ENCODE data around the gene TLE1. TPM values are rescaled to one million over a fixed set of nuclear protein-coding genes. Genes with fewer than 3 reads are reported as not detected.

The TLE1 gene
- total and polyA plus RNA-seq, 10 of the 15 experiments (the other 5 are each of a cell fraction or from before 2014, with no cell fraction given), result 0.04 to 0.23 (median 0.10) TPM; not detected in 6

GRCh38 chr9:81620002-81620390 is 69.4 kb downstream of the TLE1 start:
- no TSS peak for BruUV-seq (replicated peaks)
- Histone ChIP-seq H4K20me1 (ENCODE audit: control insufficient read depth, insufficient read depth) (no peaks in the 10 kb centered on the region), H3K27me3 (replicated peaks in 1 of 2; ENCODE audit: control insufficient read depth in 2 of 2, insufficient read depth in 2 of 2, low read length in 1 of 2) (no peaks in the 10 kb centered on the region), H3K27ac (ENCODE audit: control insufficient read depth, insufficient read depth) (no peak overlapping the region), H3K9me3 (replicated peaks; ENCODE audit: control insufficient read depth, insufficient read depth, low read length) (no peaks in the 10 kb centered on the region), H3K9ac (ENCODE audit: control insufficient read depth, insufficient read depth, low read length) (no peak overlapping the region), H2AFZ (ENCODE audit: control insufficient read depth, low read depth, low read length) (no peak overlapping the region), H3K79me2 (ENCODE audit: control insufficient read depth, insufficient read depth, low read length) (no peaks in the 10 kb centered on the region), H3K36me3 (ENCODE audit: control insufficient read depth in 2 of 2, insufficient read depth in 2 of 2, low read length in 1 of 2) (no peaks in the 10 kb centered on the region), H3K4me3 (no peak overlapping the region), H3K4me2 (ENCODE audit: control insufficient read depth, insufficient read depth) (no peak overlapping the region), H3K4me1 (ENCODE audit: control insufficient read depth, insufficient read depth, low read length) (no peaks in the 10 kb centered on the region)
- no peak for DNase-seq (ENCODE audit: low read depth, low spot score)
- in situ Hi-C loops (cut with MboI), result no loop called here
- FAIRE-seq, result no peak
- SMC1A ChIA-PET (ENCODE audit: uncharacterized antibody, unreplicated experiment), result no interaction called here
- POLR2A ChIA-PET, result no interaction called here
- CTCF ChIA-PET, result no interaction called here
- 14% methylated on average over 5 of the region's 5 CpGs for WGBS (ENCODE audit: insufficient coverage, insufficient replicate concordance, low lambda C conversion rate, missing lambda C conversion rate)
- ATAC-seq, result no peak
- TF ChIP-seq ZBTB4 (CRISPR knock-in tag; IDR thresholded peaks at IDR 0.05) (no peak), ZBED1 (IDR thresholded peaks at IDR 0.05; ENCODE audit: borderline replicate concordance) (no peak)
- RAD21 ChIA-PET (ENCODE audit: unreplicated experiment), result no interaction called here
- intact Hi-C loops (cut with micrococcal nuclease; ENCODE audit: unreplicated experiment), result no loop called here

GRCh38 chr9:81619353-81620001 is 69.9 kb downstream of the TLE1 start:
- RAD21 ChIA-PET (ENCODE audit: unreplicated experiment), result no interaction called here
- FAIRE-seq (no peak), ATAC-seq (no peak), DNase-seq (ENCODE audit: low read depth, low spot score) (no peak)
- intact Hi-C loops (cut with micrococcal nuclease; ENCODE audit: unreplicated experiment) (no loop called here), in situ Hi-C loops (cut with MboI) (no loop called here)
- H3K9ac ChIP-seq (ENCODE audit: control insufficient read depth, insufficient read depth, low read length), result no peak overlapping the region
- no TSS peak for BruUV-seq (replicated peaks)
- no peaks in the 10 kb centered on the region for H3K79me2 ChIP-seq (ENCODE audit: control insufficient read depth, insufficient read depth, low read length)
- H3K27me3 ChIP-seq (replicated peaks in 1 of 2; ENCODE audit: control insufficient read depth in 2 of 2, insufficient read depth in 2 of 2, low read length in 1 of 2), result no peaks in the 10 kb centered on the region
- SMC1A ChIA-PET (ENCODE audit: uncharacterized antibody, unreplicated experiment), result no interaction called here
- no peak overlapping the region for H3K4me2 ChIP-seq (ENCODE audit: control insufficient read depth, insufficient read depth)
- no peaks in the 10 kb centered on the region for H3K9me3 ChIP-seq (replicated peaks; ENCODE audit: control insufficient read depth, insufficient read depth, low read length)
- H3K27ac ChIP-seq (ENCODE audit: control insufficient read depth, insufficient read depth), result no peak overlapping the region
- H3K4me1 ChIP-seq (ENCODE audit: control insufficient read depth, insufficient read depth, low read length), result no peaks in the 10 kb centered on the region
- no peaks in the 10 kb centered on the region for H4K20me1 ChIP-seq (ENCODE audit: control insufficient read depth, insufficient read depth)
- no peak overlapping the region for H3K4me3 ChIP-seq
- no peak overlapping the region for H2AFZ ChIP-seq (ENCODE audit: control insufficient read depth, low read depth, low read length)
- CTCF ChIA-PET, result no interaction called here
- H3K36me3 ChIP-seq (ENCODE audit: control insufficient read depth in 2 of 2, insufficient read depth in 2 of 2, low read length in 1 of 2), result no peaks in the 10 kb centered on the region
- 23% methylated on average over 3 of the region's 3 CpGs for WGBS (ENCODE audit: insufficient coverage, insufficient replicate concordance, low lambda C conversion rate, missing lambda C conversion rate)
- POLR2A ChIA-PET, result no interaction called here
- TF ChIP-seq SREBF2 (IDR thresholded peaks at IDR 0.05; ENCODE audit: low read length) (no peak), ATF3 (IDR thresholded peaks at IDR 0.05; ENCODE audit: borderline replicate concordance, extremely low read depth, low read depth, low read length) (no peak), NRF1 (conservative IDR thresholded peaks at IDR 0.05; ENCODE audit: low read depth, low read length) (no peak), PKNOX1 (IDR thresholded peaks at IDR 0.05) (no peak), NR2C1 (IDR thresholded peaks at IDR 0.05) (no peak), CHD1 (IDR thresholded peaks at IDR 0.05; ENCODE audit: low read depth, low read length) (no peak), ZNF384 (IDR thresholded peaks at IDR 0.05; ENCODE audit: borderline replicate concordance, low read depth, low read length) (no peak), GABPA (IDR thresholded peaks at IDR 0.05; ENCODE audit: low read depth) (no peak), RCOR1 (conservative IDR thresholded peaks at IDR 0.05; ENCODE audit: low read depth, low read length) (no peak)

Data from GM12878 (cell line).